IMR-90 (cell line): Measurements from ENCODE around the gene EIF2AK2. TPM values are rescaled to one million over a fixed set of nuclear protein-coding genes. Genes with fewer than 3 reads are reported as not detected.
A peak's percentile ranks its signal among the peaks of the same experiment; 100 is the strongest.

ENCODE experiments used
- ATAC-seq: fragments of 200-7000 bp; cut with Tn5 transposase; 2 replicates; pipeline ENCODE4 v1.9.1; 2020; ENCODE audit warnings: low read depth, mild to moderate bottlenecking, moderate library complexity
- BruUV-seq: library from RNA; stranded (reverse); fragments of 400-500 nt; replicated peaks from 2 replicates; lab custom pipeline; 2021; lab: Mats Ljungman, UMichigan
- CTCF ChIA-PET: fragments of 300-600 bp; formaldehyde crosslinking; extraction: SDS; loops from one replicate; lab custom pipeline; 2021; ENCODE audit warnings: antibody characterized with exemption; lab: Yijun Ruan, JAX
- POLR2A ChIA-PET: fragments of 300-600 bp; sonication (Branson Sonifier 250); formaldehyde crosslinking; loops from one replicate; lab custom pipeline; 2022; ENCODE audit warnings: antibody characterized with exemption; ENCODE audit not compliant: unreplicated experiment; lab: Charles Lee
- DNase-seq: peaks from one replicate; pipeline ENCODE4 v3.0.0; 2013
- H2AFZ ChIP-seq: replicated peaks from 2 replicates; pipeline ENCODE3; 2013; ENCODE audit warnings: low read length, mild to moderate bottlenecking; ENCODE audit not compliant: poor library complexity
- H2AK5ac ChIP-seq: 2 replicates; pipeline ENCODE4 v1.6.1; 2013; ENCODE audit warnings: low read depth, low read length, inconsistent platforms
- H2AK9ac ChIP-seq: replicated peaks from 2 replicates; pipeline ENCODE3; 2013; ENCODE audit warnings: mild to moderate bottlenecking, low read depth, low read length, moderate library complexity; ENCODE audit not compliant: poor library complexity
- H2BK120ac ChIP-seq: 2 replicates; pipeline ENCODE4 v1.6.1; 2013; ENCODE audit warnings: low read depth, low read length, inconsistent platforms
- H2BK15ac ChIP-seq: 3 replicates; pipeline ENCODE4 v1.6.1; 2013; ENCODE audit warnings: low read depth, low read length, inconsistent platforms
- H2BK20ac ChIP-seq: 2 replicates; pipeline ENCODE4 v1.6.1; 2013; ENCODE audit warnings: low read depth, mild to moderate bottlenecking, inconsistent platforms, low read length, moderate library complexity
- H2BK5ac ChIP-seq: 2 replicates; pipeline ENCODE4 v1.6.1; 2013; ENCODE audit warnings: mild to moderate bottlenecking, low read depth, low read length, inconsistent platforms; ENCODE audit not compliant: poor library complexity, severe bottlenecking
- H3K14ac ChIP-seq: replicated peaks from 2 replicates; pipeline ENCODE4 v1.6.1; 2013; ENCODE audit warnings: low read depth, low read length, inconsistent platforms
- H3K18ac ChIP-seq: 2 replicates; pipeline ENCODE4 v1.6.1; 2013; ENCODE audit warnings: low read depth, low read length, control low read depth
- H3K23ac ChIP-seq: 2 replicates; pipeline ENCODE4 v1.6.1; 2013; ENCODE audit warnings: low read depth, low read length, inconsistent platforms
- H3K27ac ChIP-seq: 2 replicates; pipeline ENCODE4 v1.5.1; 2013; ENCODE audit warnings: mild to moderate bottlenecking, control low read depth, low read length; ENCODE audit not compliant: insufficient read depth
- H3K27me3 ChIP-seq: 2 replicates; pipeline ENCODE4 v1.6.1; 2013; ENCODE audit warnings: low read length; ENCODE audit not compliant: control insufficient read depth, insufficient read depth
- H3K36me3 ChIP-seq: 2 replicates; pipeline ENCODE4 v1.6.1; 2013; ENCODE audit warnings: low read length, mixed read lengths; ENCODE audit not compliant: control insufficient read depth, insufficient read depth
- H3K4ac ChIP-seq: 2 replicates; pipeline ENCODE4 v1.6.1; 2013; ENCODE audit warnings: low read depth, low read length, inconsistent platforms
- H3K4me1 ChIP-seq: 2 replicates; pipeline ENCODE4 v1.6.1; 2013; ENCODE audit warnings: low read length, mixed read lengths; ENCODE audit not compliant: control insufficient read depth, insufficient read depth
- H3K4me2 ChIP-seq: 2 replicates; pipeline ENCODE4 v1.6.1; 2013; ENCODE audit warnings: low read depth, mild to moderate bottlenecking, control low read depth, low read length, moderate library complexity
- H3K4me3 ChIP-seq: 2 replicates; pipeline ENCODE4 v1.5.1; 2013; ENCODE audit warnings: low read depth, mild to moderate bottlenecking, control low read depth, low read length, moderate library complexity; ENCODE audit not compliant: insufficient read depth
- H3K56ac ChIP-seq: 2 replicates; pipeline ENCODE4 v1.6.1; 2013; ENCODE audit warnings: low read length, inconsistent platforms; ENCODE audit not compliant: insufficient read depth; ENCODE audit errors: extremely low read depth
- H3K79me1 ChIP-seq, 2 experiments: 2 replicates each; pipeline ENCODE4 v1.6.1; 2013; ENCODE audit warnings: low read length in 2 of 2, inconsistent platforms in 1 of 2, low read depth in 1 of 2
- H3K9ac ChIP-seq: 2 replicates; pipeline ENCODE4 v1.6.1; 2013; ENCODE audit warnings: low read depth, low read length, control low read depth
- H3K9me1 ChIP-seq: 2 replicates; pipeline ENCODE4 v1.6.1; 2013; ENCODE audit warnings: low read length, inconsistent platforms; ENCODE audit not compliant: insufficient read depth
- H3K9me3 ChIP-seq: 2 replicates; pipeline ENCODE4 v1.6.1; 2013; ENCODE audit warnings: low read length; ENCODE audit not compliant: control insufficient read depth, insufficient read depth
- H4K20me1 ChIP-seq: 2 replicates; pipeline ENCODE4 v1.6.1; 2013; ENCODE audit warnings: low read length, inconsistent platforms; ENCODE audit not compliant: insufficient read depth
- H4K5ac ChIP-seq: 2 replicates; pipeline ENCODE4 v1.6.1; 2013; ENCODE audit warnings: mild to moderate bottlenecking, low read depth, low read length, control low read depth
- H4K8ac ChIP-seq, 2 experiments: 2 replicates each; pipeline ENCODE4 v1.6.1; 2013; ENCODE audit warnings: low read depth in 2 of 2, low read length in 2 of 2, control low read depth in 1 of 2, inconsistent platforms in 1 of 2
- H4K91ac ChIP-seq: 2 replicates; pipeline ENCODE4 v1.6.1; 2013; ENCODE audit warnings: low read depth, low read length, inconsistent platforms; ENCODE audit not compliant: insufficient read depth
- BHLHE40 ChIP-seq: fragments of 150-350 bp; IDR thresholded peaks from 2 replicates; pipeline ENCODE4 v1.6.1; 2016; ENCODE audit warnings: mild to moderate bottlenecking, low read depth, low read length
- CEBPB ChIP-seq: IDR thresholded peaks from 2 replicates; pipeline ENCODE4 v1.6.1; 2012; ENCODE audit warnings: low read depth, low read length, improper control_type of control experiment
- CHD1 ChIP-seq: IDR thresholded peaks from 2 replicates; pipeline ENCODE4 v1.6.1; 2012; ENCODE audit warnings: low read depth, low read length, improper control_type of control experiment
- ELK1 ChIP-seq: fragments of 150-350 bp; IDR thresholded peaks from 2 replicates; pipeline ENCODE4 v1.6.1; 2016; ENCODE audit warnings: low read depth, mild to moderate bottlenecking, low read length, moderate library complexity, borderline replicate concordance
- MAFK ChIP-seq: IDR thresholded peaks from 2 replicates; pipeline ENCODE4 v1.6.1; 2012; ENCODE audit warnings: low read depth, low read length, improper control_type of control experiment
- MXI1 ChIP-seq: IDR thresholded peaks from 2 replicates; pipeline ENCODE4 v1.6.1; 2012; ENCODE audit warnings: low read depth, mild to moderate bottlenecking, low read length, moderate library complexity, borderline replicate concordance
- NFE2L2 ChIP-seq: fragments of 150-350 bp; IDR thresholded peaks from 2 replicates; pipeline ENCODE4 v1.6.1; 2016; ENCODE audit warnings: low read depth, mild to moderate bottlenecking, low read length
- POLR2A ChIP-seq: IDR thresholded peaks from 2 replicates; pipeline ENCODE4 v1.6.1; 2012; ENCODE audit warnings: mild to moderate bottlenecking, low read depth, low read length
- RAD21 ChIP-seq: IDR thresholded peaks from 2 replicates; pipeline ENCODE4 v1.6.1; 2012; ENCODE audit warnings: low read length, improper control_type of control experiment
- RFX5 ChIP-seq: IDR thresholded peaks from 2 replicates; pipeline ENCODE4 v1.8.0; 2012; ENCODE audit warnings: low read depth, mild to moderate bottlenecking, low read length, moderate library complexity
- USF2 ChIP-seq: fragments of 150-350 bp; IDR thresholded peaks from 2 replicates; pipeline ENCODE4 v1.6.1; 2017; ENCODE audit warnings: mild to moderate bottlenecking, antibody characterized with exemption, low read length, low read depth
- WGBS, 2 experiments: methylation state at CpG; one replicate each; pipeline versions ENCODE4 v1.1.5 to v1.1.7; 2013; ENCODE audit warnings: missing lambda C conversion rate in 2 of 2; ENCODE audit not compliant: insufficient read length in 1 of 2; ENCODE audit errors: extremely low coverage in 2 of 2; 5-methylcytosine and 5-hydroxymethylcytosine counted together
- dilution Hi-C: fragments of 300-500 bp; cut with HindIII; formaldehyde crosslinking; loops from one replicate; pipeline ENCODE4 v1.14.3; 2018; ENCODE audit warnings: low sequenced_read_pairs; ENCODE audit not compliant: unreplicated experiment
- in situ Hi-C: fragments of 300-500 bp; cut with MboI; formaldehyde crosslinking; loops from 3 replicates; pipeline ENCODE4 v1.14.3; 2019; ENCODE audit warnings: low sequenced_read_pairs, inconsistent platforms, mixed read lengths
- intact Hi-C: fragments of 100-400 bp; cut with micrococcal nuclease; formaldehyde crosslinking; loops from 2 replicates; pipeline ENCODE4 v1.10.0; 2022
- polyA plus RNA-seq, 3 experiments: library from polyadenylated mRNA; depleted of rRNA; stranded (reverse); fragments of >200 nt; gene quantifications; 2 replicates each; pipeline ENCODE4 v1.2.3, GENCODE V29; 2012; ENCODE audit warnings: low replicate concordance in 1 of 3
- total RNA-seq: library from RNA; depleted of rRNA; stranded (reverse); fragments of >200 nt; gene quantifications from 2 replicates; pipeline ENCODE4 v1.2.3, GENCODE V29; 2012

The EIF2AK2 gene
- total and polyA plus RNA-seq, 2 of the 4 experiments (the other 2 are of a cell fraction): 10.2 to 16.8 TPM

DNA sequence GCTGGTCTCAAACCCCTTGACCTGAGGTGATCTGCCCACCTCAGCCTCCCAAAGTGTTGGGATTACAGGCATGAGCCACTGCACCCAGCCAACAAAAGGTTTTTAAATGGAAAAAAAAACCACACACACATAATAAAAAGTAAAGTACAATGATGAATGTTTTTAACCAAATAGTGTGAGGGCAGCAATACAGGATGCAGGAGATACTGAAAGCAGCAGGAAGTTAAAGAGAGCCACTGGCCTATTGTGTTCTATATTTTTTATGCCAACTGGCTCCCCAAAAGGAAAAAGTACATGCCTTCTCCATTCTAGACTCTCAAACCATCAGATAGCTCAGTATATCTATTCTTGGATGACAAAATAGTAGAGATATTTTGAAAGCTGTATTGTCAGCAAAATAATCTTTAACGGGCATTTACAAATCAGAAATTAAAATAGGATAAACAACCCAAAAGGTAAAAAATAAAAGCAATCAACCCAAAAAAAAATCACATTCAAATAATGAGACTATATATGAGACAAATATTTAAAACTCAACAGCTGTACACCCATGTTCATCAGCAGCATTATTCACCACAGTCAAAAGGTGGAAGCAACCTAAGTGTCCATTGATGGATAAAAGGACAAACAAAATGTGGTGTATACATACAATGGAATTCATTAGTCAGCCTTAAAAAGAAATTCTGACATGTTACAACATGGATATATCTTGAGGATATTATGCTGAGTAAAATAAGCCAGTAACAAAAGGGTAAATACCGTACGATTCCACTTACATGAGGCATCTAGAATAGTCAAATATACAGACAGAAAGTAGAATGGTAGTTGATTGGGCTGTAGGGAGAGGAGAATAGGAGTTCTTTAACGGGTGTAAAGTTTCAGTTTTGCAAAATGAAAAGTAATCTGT is 46.2 kb downstream of the EIF2AK2 start:
- no peak overlapping the region for H3K18ac ChIP-seq
- no peaks in the 10 kb centered on the region; the same call in 1 of the 2 replicates for H3K9me1 ChIP-seq
- H3K4ac ChIP-seq: no peak overlapping the region
- intact Hi-C loops: no loop called here
- ATAC-seq (peak; percentile 35), DNase-seq (peak; percentile 4)
- no peak overlapping the region for H3K4me3 ChIP-seq
- H3K27ac ChIP-seq: no peak overlapping the region
- no peak overlapping the region for H2BK5ac ChIP-seq
- no peaks in the 10 kb centered on the region for H3K27me3 ChIP-seq
- H2BK120ac ChIP-seq: no peak overlapping the region
- H4K8ac ChIP-seq: no peak overlapping the region
- no peaks in the 10 kb centered on the region for H4K20me1 ChIP-seq
- no peak overlapping the region for H2BK20ac ChIP-seq
- no peak overlapping the region for H2AK5ac ChIP-seq
- no peak overlapping the region for H3K56ac ChIP-seq
- in situ Hi-C loops: no loop called here
- no peaks in the 10 kb centered on the region for H3K4me1 ChIP-seq
- no peak overlapping the region for H3K4me2 ChIP-seq
- H2BK15ac ChIP-seq: no peak overlapping the region
- ChIA-PET POLR2A (no interaction called here), CTCF (no interaction called here)
- dilution Hi-C loops: no loop called here
- H3K36me3 ChIP-seq: peaks cover 22% of the 10 kb centered on the region
- no peak overlapping the region for H2AFZ ChIP-seq
- no peak overlapping the region for H3K23ac ChIP-seq
- no CpG with 5 or more reads among the region's 4 CpGs for WGBS, 2 experiments
- no peak for TF ChIP-seq CEBPB
- TF ChIP-seq BHLHE40: no peak
- TF ChIP-seq ELK1: no peak
- no peak for TF ChIP-seq MXI1
- no peak for TF ChIP-seq RFX5
- TF ChIP-seq CHD1: no peak
- TF ChIP-seq NFE2L2: no peak
- no peak for TF ChIP-seq MAFK
- no peak for TF ChIP-seq RAD21
- no peak for TF ChIP-seq USF2
- no peak for TF ChIP-seq POLR2A
- H3K14ac ChIP-seq: no peak overlapping the region
- H3K79me1 ChIP-seq: peaks cover 0 to 4% of the 10 kb centered on the region in 2 experiments; a peak in 1 of 4 replicates
- no peak overlapping the region for H2AK9ac ChIP-seq
- no peak overlapping the region for H4K5ac ChIP-seq
- no peak overlapping the region for H3K9ac ChIP-seq
- no TSS peak for BruUV-seq
- no peak overlapping the region for H4K91ac ChIP-seq
- H3K9me3 ChIP-seq: no peaks in the 10 kb centered on the region
